ENCODE measurements around the gene SRA1. TPM values are rescaled to one million over a fixed set of nuclear protein-coding genes. Genes with fewer than 3 reads are reported as not detected.
"Not testable (repeated sequence)": the region's sequence is repeated elsewhere in the genome, so short reads cannot be mapped to it uniquely, and the experiment has no call there.

The SRA1 gene
- total RNA-seq, 1 donor from 2014 or later, result 72.4 TPM

GRCh38 chr5:140603734-140604133 is 46.5 kb upstream of the SRA1 start:
- Mint-ChIP-seq H3K4me3 (ENCODE audit: unreplicated experiment) (no peak overlapping the region), H3K27me3 (ENCODE audit: low read depth, unreplicated experiment) (peaks cover 11% of the 10 kb centered on the region), H3K4me1 (ENCODE audit: low read depth, unreplicated experiment) (no peaks in the 10 kb centered on the region), H3K36me3 (ENCODE audit: low read depth, unreplicated experiment) (no peaks in the 10 kb centered on the region), H3K27ac (ENCODE audit: unreplicated experiment) (no peak overlapping the region), H3K9me3 (ENCODE audit: unreplicated experiment) (peaks cover 2% of the 10 kb centered on the region)
- H3K27me3 ChIP-seq (ENCODE audit: insufficient read depth, low read length), result no peaks in the 10 kb centered on the region
- H3K4me1 ChIP-seq (ENCODE audit: insufficient read depth, low read length), result no peaks in the 10 kb centered on the region
- no peak overlapping the region for H2AFZ ChIP-seq (ENCODE audit: low read depth, low read length)
- H3K4me2 ChIP-seq (ENCODE audit: low read length), result no peak overlapping the region
- H3K9ac ChIP-seq (ENCODE audit: low read length), result no peak overlapping the region
- no peaks in the 10 kb centered on the region for H3K36me3 ChIP-seq (ENCODE audit: insufficient read depth, low read length)
- no peaks in the 10 kb centered on the region for H3K79me2 ChIP-seq (ENCODE audit: insufficient read depth, low read length)
- H3K4me3 ChIP-seq (ENCODE audit: insufficient read depth, low read depth, low read length), result no peak overlapping the region
- DNase-seq (ENCODE audit: low read depth) (no peak), FAIRE-seq (no peak)
- no peaks in the 10 kb centered on the region for H3K9me3 ChIP-seq (ENCODE audit: insufficient read depth, low read depth, low read length)
- TF ChIP-seq CTCF (IDR thresholded peaks at IDR 0.05; ENCODE audit: insufficient read depth, low read depth, low read length), result no peak
- TF ChIP-seq EZH2 (IDR thresholded peaks at IDR 0.05; ENCODE audit: insufficient read depth, low read length), result no peak
- no peaks in the 10 kb centered on the region for H4K20me1 ChIP-seq (ENCODE audit: insufficient read depth, low read length)
- H3K27ac ChIP-seq (ENCODE audit: low read depth, low read length), result no peak overlapping the region

- not testable (repeated sequence) for H3K27ac Mint-ChIP-seq (ENCODE audit: unreplicated experiment); H3K4me1 Mint-ChIP-seq (ENCODE audit: low read depth, unreplicated experiment); H3K79me2 ChIP-seq (ENCODE audit: insufficient read depth, low read length); H4K20me1 ChIP-seq (ENCODE audit: insufficient read depth, low read length); FAIRE-seq; H2AFZ ChIP-seq (ENCODE audit: low read depth, low read length); H3K27me3 ChIP-seq (ENCODE audit: insufficient read depth, low read length); H3K4me3 Mint-ChIP-seq (ENCODE audit: unreplicated experiment); H3K4me3 ChIP-seq (ENCODE audit: insufficient read depth, low read depth, low read length); H3K9me3 ChIP-seq (ENCODE audit: insufficient read depth, low read depth, low read length); H3K4me1 ChIP-seq (ENCODE audit: insufficient read depth, low read length); H3K4me2 ChIP-seq (ENCODE audit: low read length); DNase-seq (ENCODE audit: low read depth); H3K36me3 Mint-ChIP-seq (ENCODE audit: low read depth, unreplicated experiment); H3K9ac ChIP-seq (ENCODE audit: low read length); H3K36me3 ChIP-seq (ENCODE audit: insufficient read depth, low read length); H3K27ac ChIP-seq (ENCODE audit: low read depth, low read length); H3K9me3 Mint-ChIP-seq (ENCODE audit: unreplicated experiment)
- H3K27me3 Mint-ChIP-seq (ENCODE audit: low read depth, unreplicated experiment), result peaks cover 12% of the 10 kb centered on the region
Measured at GRCh38 chr5:140603446-140603698, 46.1 kb upstream of the SRA1 start.

GRCh38 chr5:140602147-140602546 is 44.9 kb upstream of the SRA1 start:
- peaks cover 12% of the 10 kb centered on the region for H3K27me3 Mint-ChIP-seq (ENCODE audit: low read depth, unreplicated experiment)
- no peak overlapping the region for H2AFZ ChIP-seq (ENCODE audit: low read depth, low read length)
- H3K4me3 Mint-ChIP-seq (ENCODE audit: unreplicated experiment), result no peak overlapping the region
- no peaks in the 10 kb centered on the region for H3K4me1 Mint-ChIP-seq (ENCODE audit: low read depth, unreplicated experiment)
- no peak overlapping the region for H3K27ac Mint-ChIP-seq (ENCODE audit: unreplicated experiment)
- H3K4me3 ChIP-seq (ENCODE audit: insufficient read depth, low read depth, low read length), result no peak overlapping the region
- H3K9me3 Mint-ChIP-seq (ENCODE audit: unreplicated experiment), result peaks cover 2% of the 10 kb centered on the region
- no peaks in the 10 kb centered on the region for H3K9me3 ChIP-seq (ENCODE audit: insufficient read depth, low read depth, low read length)
- TF ChIP-seq EZH2 (IDR thresholded peaks at IDR 0.05; ENCODE audit: insufficient read depth, low read length) (no peak), CTCF (IDR thresholded peaks at IDR 0.05; ENCODE audit: insufficient read depth, low read depth, low read length) (no peak)
- H3K27ac ChIP-seq (ENCODE audit: low read depth, low read length), result no peak overlapping the region
- no peak for DNase-seq (ENCODE audit: low read depth)
- no peak for FAIRE-seq
- no peaks in the 10 kb centered on the region for H3K36me3 Mint-ChIP-seq (ENCODE audit: low read depth, unreplicated experiment)
- H3K4me1 ChIP-seq (ENCODE audit: insufficient read depth, low read length), result no peaks in the 10 kb centered on the region
- no peaks in the 10 kb centered on the region for H3K79me2 ChIP-seq (ENCODE audit: insufficient read depth, low read length)
- H3K4me2 ChIP-seq (ENCODE audit: low read length), result no peak overlapping the region
- no peaks in the 10 kb centered on the region for H3K36me3 ChIP-seq (ENCODE audit: insufficient read depth, low read length)
- no peaks in the 10 kb centered on the region for H4K20me1 ChIP-seq (ENCODE audit: insufficient read depth, low read length)
- H3K27me3 ChIP-seq (ENCODE audit: insufficient read depth, low read length), result no peaks in the 10 kb centered on the region
- no peak overlapping the region for H3K9ac ChIP-seq (ENCODE audit: low read length)
